Mesenteric fat pad (tissue), 1 donor: ENCODE results near the gene RANBP1. TPM values are rescaled to one million over a fixed set of nuclear protein-coding genes. Genes with fewer than 3 reads are reported as not detected.
"Not testable (repeated sequence)": the region's sequence is repeated elsewhere in the genome, so short reads cannot be mapped to it uniquely, and the experiment has no call there.

Experiments
- DNase-seq: peaks from one replicate; pipeline ENCODE4 v3.0.0-alpha.2; 2020; ENCODE audit warnings: low spot score
- total RNA-seq: library from RNA; stranded (reverse); fragmentation: NEBNext Ultra II Directional; extraction: Animal tissue kit (Norgen Biotek cat#: 25700); gene quantifications from one replicate; pipeline ENCODE4 v1.2.1, GENCODE V29; 2021
- donor health status: DM: yes; HTN: yes; CAD: no.

The RANBP1 gene
- total RNA-seq, 1 donor from 2014 or later, result 75.9 TPM

GRCh38 chr22:20149257-20150250, 33.6 kb downstream of the RANBP1 start:
- no peak for DNase-seq

- no peak for DNase-seq
These were observed 34.7 kb downstream of the RANBP1 start, which contains the start of gene CCDC188 for GRCh38 chr22:20150381-20151275. CCDC188 (minus strand) TSS chr22:20151055; CDS start chr22:20150986, 69 bp downstream.

GRCh38 chr22:20151276-20151588, 35.3 kb downstream of the RANBP1 start:
- DNase-seq, result no peak

- DNase-seq, result no peak
These were observed 36.6 kb downstream of the RANBP1 start for GRCh38 chr22:20152464-20152890.

GRCh38 chr22:20153945-20154344, 38.0 kb downstream of the RANBP1 start:
- no peak for DNase-seq

GRCh38 chr22:20154602-20155187, 38.8 kb downstream of the RANBP1 start:
- no peak for DNase-seq

- DNase-seq, result no peak
These were observed 39.6 kb downstream of the RANBP1 start for GRCh38 chr22:20155330-20156041.

- no peak for DNase-seq
These were observed 40.1 kb downstream of the RANBP1 start for GRCh38 chr22:20156042-20156389.

- DNase-seq, result no peak
These were observed 40.9 kb downstream of the RANBP1 start for GRCh38 chr22:20156611-20157429.

- no peak for DNase-seq
These were observed 41.7 kb downstream of the RANBP1 start for GRCh38 chr22:20157430-20158183.

- DNase-seq, result no peak
These were observed 42.6 kb downstream of the RANBP1 start for GRCh38 chr22:20158391-20159036.

- DNase-seq, result no peak
These were observed 43.2 kb downstream of the RANBP1 start for GRCh38 chr22:20159076-20159475.

- DNase-seq, result not testable (repeated sequence)
These were observed 43.6 kb downstream of the RANBP1 start for GRCh38 chr22:20159531-20159930.

GRCh38 chr22:20160041-20160440, 44.1 kb downstream of the RANBP1 start:
- DNase-seq, result no peak

GRCh38 chr22:20164863-20165262, 49.0 kb downstream of the RANBP1 start:
- no peak for DNase-seq

GRCh38 chr22:20165421-20165820, 49.5 kb downstream of the RANBP1 start:
- DNase-seq, result no peak

- DNase-seq, result no peak
These were observed 50.0 kb downstream of the RANBP1 start for GRCh38 chr22:20165913-20166312.

GRCh38 chr22:20166703-20167102, 50.8 kb downstream of the RANBP1 start:
- no peak for DNase-seq
